Neutrophil (primary cell): ENCODE data around the gene GHITM.
"Not testable (repeated sequence)": the region's sequence is repeated elsewhere in the genome, so short reads cannot be mapped to it uniquely, and the experiment has no call there.

Source experiments
- H3K27ac ChIP-seq: fragments of 200-600 bp; sonication (generic); 2 replicates; pipeline ENCODE4 v1.5.1; 2016; ENCODE audit warnings: mild to moderate bottlenecking, moderate library complexity
- H3K27me3 ChIP-seq: fragments of 200-600 bp; sonication (generic); 2 replicates; pipeline ENCODE4 v1.6.0; 2016; ENCODE audit warnings: mild to moderate bottlenecking
- H3K36me3 ChIP-seq: fragments of 200-600 bp; sonication (generic); 2 replicates; pipeline ENCODE4 v1.5.1; 2017
- H3K4me1 ChIP-seq, 2 experiments: fragments of 200-600 bp in 1 of 2; sonication (generic) in 1 of 2; 1 replicate in 1 of 2; 2 replicates in 1 of 2; pipeline versions ENCODE4 v1.5.1 to v1.6.1; 2013 to 2016; ENCODE audit warnings: low read depth in 1 of 2, low read length in 1 of 2, mild to moderate bottlenecking in 1 of 2, moderate library complexity in 1 of 2; ENCODE audit not compliant: control insufficient read depth in 1 of 2, insufficient read depth in 1 of 2
- H3K4me3 ChIP-seq, 2 experiments: fragments of 200-600 bp in 1 of 2; sonication (generic) in 1 of 2; 1 replicate in 1 of 2; 2 replicates in 1 of 2; pipeline ENCODE4 v1.5.1; 2013 to 2016; ENCODE audit warnings: low read depth in 1 of 2, low read length in 1 of 2, mild to moderate bottlenecking in 1 of 2, moderate library complexity in 1 of 2
- H3K9me3 ChIP-seq: fragments of 200-600 bp; sonication (generic); 2 replicates; pipeline ENCODE4 v1.5.1; 2016
- CTCF ChIP-seq: fragments of 200-600 bp; sonication (generic); IDR thresholded peaks from 2 replicates; pipeline ENCODE4 v1.5.1; 2016; ENCODE audit warnings: antibody characterized with exemption

GHITM gene

GRCh38 chr10:84123362-84123761, 15.9 kb upstream of the GHITM start:
- Histone ChIP-seq H3K27me3 (peaks cover 26% of the 10 kb centered on the region), H3K27ac (no peak overlapping the region), H3K4me3 (no peak overlapping the region), H3K9me3 (peaks cover 11% of the 10 kb centered on the region), H3K36me3 (no peaks in the 10 kb centered on the region), H3K4me1 (no peaks in the 10 kb centered on the region)
- TF ChIP-seq CTCF: no peak

- not testable (repeated sequence) for H3K4me3 ChIP-seq, H3K27ac ChIP-seq, H3K36me3 ChIP-seq
Measured at GRCh38 chr10:84125910-84126784, 13.2 kb upstream of the GHITM start.

GRCh38 chr10:84126785-84127167, 12.5 kb upstream of the GHITM start:
- no peak overlapping the region for H3K27ac ChIP-seq
- no peaks in the 10 kb centered on the region for H3K4me1 ChIP-seq
- H3K27me3 ChIP-seq: peaks cover 36% of the 10 kb centered on the region
- no peak overlapping the region for H3K4me3 ChIP-seq
- no peaks in the 10 kb centered on the region for H3K36me3 ChIP-seq
- TF ChIP-seq CTCF: no peak
- H3K9me3 ChIP-seq: peaks cover 11% of the 10 kb centered on the region

More at GRCh38 chr10:84125910-84126784, 13.2 kb upstream of the GHITM start:
- peaks cover 11% of the 10 kb centered on the region for H3K9me3 ChIP-seq
- H3K27me3 ChIP-seq: peaks cover 36% of the 10 kb centered on the region
- H3K4me1 ChIP-seq: not testable (repeated sequence)

- H3K4me1 ChIP-seq: peaks cover 16% of the 10 kb centered on the region in 2 experiments
- no peak overlapping the region for H3K4me3 ChIP-seq
- no peaks in the 10 kb centered on the region for H3K36me3 ChIP-seq
- no peak for TF ChIP-seq CTCF
- H3K27me3 ChIP-seq: peaks cover 67% of the 10 kb centered on the region
- H3K27ac ChIP-seq: no peak overlapping the region
- no peaks in the 10 kb centered on the region for H3K9me3 ChIP-seq
Measured at GRCh38 chr10:84135836-84136235, 3.5 kb upstream of the GHITM start.

GRCh38 chr10:84137811-84138210, 1.5 kb upstream of the GHITM start:
- Histone ChIP-seq H3K4me1 (peaks cover 24 to 25% of the 10 kb centered on the region in 2 experiments), H3K27ac (no peak overlapping the region), H3K9me3 (no peaks in the 10 kb centered on the region), H3K27me3 (peaks cover 47% of the 10 kb centered on the region), H3K36me3 (peaks cover 14% of the 10 kb centered on the region), H3K4me3 (no peak overlapping the region)
- no peak for TF ChIP-seq CTCF

GRCh38 chr10:84138478-84139125, 707 bp upstream of the GHITM start:
- TF ChIP-seq CTCF: no peak
- H3K27ac ChIP-seq: peak overlapping the region; percentile 97
- peak overlapping the region; percentile 83 to 86 for H3K4me3 ChIP-seq
- peaks cover 24 to 25% of the 10 kb centered on the region in 2 experiments for H3K4me1 ChIP-seq
- H3K36me3 ChIP-seq: peaks cover 21% of the 10 kb centered on the region
- H3K9me3 ChIP-seq: no peaks in the 10 kb centered on the region
- H3K27me3 ChIP-seq: peaks cover 39% of the 10 kb centered on the region
